Measurements from ENCODE around the gene DACT2.
A peak's percentile ranks its signal among the peaks of the same experiment; 100 is the strongest.

The DACT2 gene

DNA sequence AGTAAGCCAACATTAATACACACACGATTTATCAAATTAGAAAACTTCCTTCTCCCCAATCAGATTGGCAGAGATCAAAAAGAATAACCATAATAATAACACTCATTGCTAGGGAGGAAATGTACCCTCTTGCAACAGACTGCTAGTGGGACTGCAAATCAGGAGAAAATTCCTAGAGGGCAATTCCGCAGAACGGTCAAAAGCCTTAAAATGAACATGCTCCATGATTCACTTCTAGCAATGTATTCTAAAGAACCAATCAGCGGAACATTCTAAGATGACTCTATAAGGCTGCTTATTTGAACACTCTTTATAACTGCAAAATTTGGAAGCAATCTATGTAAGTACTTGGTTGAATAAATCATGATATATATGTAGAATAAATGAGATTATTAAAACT is 8.5 kb upstream of the DACT2 start:
- DNase-seq (ENCODE audit: low spot score), result no peak
- CTCF ChIA-PET, result no interaction called here
- POLR2A ChIA-PET (ENCODE audit: low non-redundant PET), result no interaction called here
- TF ChIP-seq, protein P1, sequence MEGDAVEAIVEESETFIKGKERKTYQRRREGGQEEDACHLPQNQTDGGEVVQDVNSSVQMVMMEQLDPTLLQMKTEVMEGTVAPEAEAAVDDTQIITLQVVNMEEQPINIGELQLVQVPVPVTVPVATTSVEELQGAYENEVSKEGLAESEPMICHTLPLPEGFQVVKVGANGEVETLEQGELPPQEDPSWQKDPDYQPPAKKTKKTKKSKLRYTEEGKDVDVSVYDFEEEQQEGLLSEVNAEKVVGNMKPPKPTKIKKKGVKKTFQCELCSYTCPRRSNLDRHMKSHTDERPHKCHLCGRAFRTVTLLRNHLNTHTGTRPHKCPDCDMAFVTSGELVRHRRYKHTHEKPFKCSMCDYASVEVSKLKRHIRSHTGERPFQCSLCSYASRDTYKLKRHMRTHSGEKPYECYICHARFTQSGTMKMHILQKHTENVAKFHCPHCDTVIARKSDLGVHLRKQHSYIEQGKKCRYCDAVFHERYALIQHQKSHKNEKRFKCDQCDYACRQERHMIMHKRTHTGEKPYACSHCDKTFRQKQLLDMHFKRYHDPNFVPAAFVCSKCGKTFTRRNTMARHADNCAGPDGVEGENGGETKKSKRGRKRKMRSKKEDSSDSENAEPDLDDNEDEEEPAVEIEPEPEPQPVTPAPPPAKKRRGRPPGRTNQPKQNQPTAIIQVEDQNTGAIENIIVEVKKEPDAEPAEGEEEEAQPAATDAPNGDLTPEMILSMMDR (conservative IDR thresholded peaks at IDR 0.05; ENCODE audit: low read depth), result no peak
- no peak overlapping the region for H3K27ac ChIP-seq

DNA sequence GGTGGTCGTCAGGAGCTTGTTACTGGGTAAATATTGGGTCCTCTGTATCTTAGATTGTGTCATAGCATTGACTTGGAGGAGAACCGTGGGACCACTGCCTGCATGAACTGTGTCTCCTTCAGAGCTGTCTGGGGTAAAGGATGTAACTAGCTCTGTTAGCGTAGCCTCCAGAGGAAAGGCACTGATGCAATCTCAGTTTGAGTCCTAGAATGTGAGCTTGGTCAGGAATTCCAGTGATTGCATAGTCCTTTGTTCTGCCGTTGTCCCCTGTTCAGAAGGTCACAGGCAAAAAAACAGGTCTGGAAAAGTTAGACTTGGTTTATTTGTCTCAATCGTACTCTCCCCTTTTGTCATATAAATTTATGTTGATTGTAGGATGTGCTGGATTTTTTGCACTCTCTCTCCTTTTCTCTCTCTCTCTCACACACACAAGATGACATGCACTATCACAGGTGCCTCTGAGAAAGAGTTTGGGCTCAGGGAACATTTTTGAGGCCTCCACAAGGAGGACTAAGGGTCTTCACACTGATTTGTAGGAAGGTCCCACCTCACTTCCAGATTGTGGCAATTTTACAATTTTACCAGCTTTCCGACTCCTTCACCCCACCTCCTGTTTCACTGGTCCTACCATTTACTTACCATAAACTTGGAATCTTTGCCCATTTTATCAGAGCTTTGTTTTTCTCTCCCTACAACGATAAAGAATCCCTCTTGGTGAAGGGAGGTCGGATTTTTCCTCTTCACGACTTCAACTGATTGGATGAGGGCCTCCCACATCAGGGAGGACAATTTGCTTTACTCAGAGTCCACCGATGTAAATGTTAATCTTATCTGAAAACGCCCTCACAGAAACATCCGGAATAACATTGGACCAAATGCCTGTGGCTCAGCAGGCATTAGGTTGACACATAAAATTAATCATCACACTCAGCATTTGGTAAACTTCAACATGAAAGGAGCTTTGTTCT is 7.0 kb upstream of the DACT2 start:
- ChIA-PET CTCF (interaction anchor here (0.6 kb wide), 2 partner anchors 26 to 226 kb away, joined by 3 read pairs; no protein-coding TSS in a partner anchor), POLR2A (ENCODE audit: low non-redundant PET) (no interaction called here)
- DNase-seq (ENCODE audit: low spot score), result peak; percentile 12
- TF ChIP-seq, protein P1 (conservative IDR thresholded peaks at IDR 0.05; ENCODE audit: low read depth), result no peak
- H3K27ac ChIP-seq, result no peak overlapping the region

DNA sequence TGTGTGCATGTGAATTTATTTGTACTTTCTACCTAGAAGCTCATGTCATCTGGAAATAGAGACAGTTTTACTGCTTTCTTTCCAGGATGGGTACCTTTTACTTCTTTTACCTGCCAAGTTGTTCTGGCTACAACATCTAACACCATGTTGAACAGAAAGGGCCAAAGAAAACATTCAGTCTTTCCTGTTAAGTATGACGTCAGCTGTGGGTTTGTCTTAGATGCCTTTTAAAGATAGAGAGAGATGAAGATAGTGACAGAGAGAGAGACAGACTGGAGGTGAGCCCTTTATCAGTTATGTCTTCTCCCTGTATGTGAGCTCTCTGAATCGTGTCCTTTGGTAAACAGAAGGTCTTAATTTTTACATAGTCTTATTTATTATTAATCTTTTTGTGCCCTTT is 3.4 kb upstream of the DACT2 start:
- DNase-seq (ENCODE audit: low spot score), result no peak
- ChIA-PET CTCF (interaction anchor here (0.7 kb wide), 1 partner anchor 121 kb away, joined by 3 read pairs; no protein-coding TSS in a partner anchor), POLR2A (ENCODE audit: low non-redundant PET) (no interaction called here)
- TF ChIP-seq, protein P1 (conservative IDR thresholded peaks at IDR 0.05; ENCODE audit: low read depth), result no peak
- H3K27ac ChIP-seq, result no peak overlapping the region

DNA sequence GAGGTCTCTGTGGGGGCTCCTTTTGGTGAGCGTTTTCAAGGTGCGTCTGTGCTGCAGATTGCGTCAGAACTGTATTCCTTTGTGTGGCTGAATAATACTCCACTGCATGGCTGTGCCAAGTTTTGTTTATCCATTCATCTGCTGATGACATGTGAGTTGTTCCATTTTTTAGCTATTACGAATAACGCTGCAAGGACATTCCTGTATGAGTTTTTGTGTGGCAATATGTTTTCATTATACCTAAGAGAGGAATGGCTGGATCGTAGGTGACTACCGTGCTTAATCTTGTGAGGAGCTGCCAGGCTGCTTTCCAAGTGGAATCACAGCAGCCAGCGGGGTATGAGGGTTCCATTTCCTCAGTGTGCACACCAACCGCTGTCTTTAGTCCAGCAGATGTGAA is 1.1 kb upstream of the DACT2 start:
- DNase-seq (ENCODE audit: low spot score), result no peak
- no peak overlapping the region for H3K27ac ChIP-seq
- ChIA-PET POLR2A (ENCODE audit: low non-redundant PET) (no interaction called here), CTCF (no interaction called here)
- TF ChIP-seq, protein P1 (conservative IDR thresholded peaks at IDR 0.05; ENCODE audit: low read depth), result no peak

DNA sequence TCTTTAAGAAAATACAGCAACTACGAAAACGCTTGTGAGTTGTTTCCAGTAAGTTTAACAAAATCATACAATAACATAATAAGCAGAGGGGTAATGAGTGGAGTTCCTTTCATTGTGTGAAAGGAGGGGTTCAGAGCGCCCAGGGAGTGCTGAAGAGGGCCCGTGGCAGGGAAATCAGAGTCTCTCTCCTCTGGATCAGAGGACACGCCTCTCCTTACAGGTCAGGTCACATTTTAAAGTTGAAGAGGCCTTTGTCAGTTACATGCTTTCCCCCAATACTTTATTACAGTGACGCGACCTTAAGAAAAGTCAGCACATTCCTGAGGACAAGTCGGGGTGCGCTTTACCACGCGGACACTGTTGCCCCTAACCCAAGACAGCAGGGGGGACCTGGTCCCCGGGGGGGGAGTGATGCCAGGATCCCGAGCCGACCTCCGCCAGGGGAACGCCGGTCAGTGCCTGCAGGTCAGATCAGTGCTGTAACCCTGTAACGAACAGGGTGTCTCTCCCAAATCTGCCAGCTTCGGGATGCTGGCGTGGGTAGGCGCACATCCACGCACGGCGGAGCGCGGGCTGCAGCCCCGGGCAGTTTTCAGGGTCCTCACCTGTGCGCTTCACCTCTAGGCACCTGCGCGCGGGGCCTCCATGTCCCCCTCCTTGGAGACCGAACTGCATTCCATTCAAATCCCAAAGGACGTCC is 848 bp downstream of the DACT2 start:
- TF ChIP-seq, protein P1 (conservative IDR thresholded peaks at IDR 0.05; ENCODE audit: low read depth), result no peak
- CTCF ChIA-PET, result no interaction called here
- DNase-seq (ENCODE audit: low spot score), result no peak
- H3K27ac ChIP-seq, result no peak overlapping the region
- POLR2A ChIA-PET (ENCODE audit: low non-redundant PET), result no interaction called here

DNA sequence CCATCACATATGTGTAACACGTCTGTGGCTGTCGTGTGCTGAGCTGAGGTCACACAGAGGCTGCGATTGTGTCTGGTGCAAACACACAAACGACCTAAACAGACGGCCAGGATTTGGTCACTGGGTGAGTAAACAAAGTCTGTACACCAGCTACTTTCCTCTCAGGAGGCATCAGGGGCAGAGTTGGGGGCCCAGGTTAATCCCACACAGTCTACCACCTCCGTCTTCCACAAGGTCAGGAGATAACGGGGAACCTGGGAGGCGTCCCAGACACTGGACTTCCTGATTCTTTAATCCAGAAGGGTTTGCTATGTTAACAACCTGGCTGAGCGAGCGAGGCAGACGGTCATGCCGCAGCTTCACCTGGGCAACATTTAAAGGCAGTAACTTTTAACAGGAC is 1.5 kb downstream of the DACT2 start:
- TF ChIP-seq, protein P1 (conservative IDR thresholded peaks at IDR 0.05; ENCODE audit: low read depth), result no peak
- no peak for DNase-seq (ENCODE audit: low spot score)

More for the DNA sequence above, 1.5 kb downstream of the DACT2 start:
- ChIA-PET POLR2A (ENCODE audit: low non-redundant PET) (no interaction called here), CTCF (no interaction called here)
- H3K27ac ChIP-seq, result no peak overlapping the region
